ENCODE data around the gene BCL11B. TPM values are rescaled to one million over a fixed set of nuclear protein-coding genes. Genes with fewer than 3 reads are reported as not detected.

The BCL11B gene
- total and polyA plus RNA-seq, 2 of the 8 experiments (the other 6 are each of a cell fraction or from before 2014, with no cell fraction given): 0.63 to 5.9 TPM

DNA sequence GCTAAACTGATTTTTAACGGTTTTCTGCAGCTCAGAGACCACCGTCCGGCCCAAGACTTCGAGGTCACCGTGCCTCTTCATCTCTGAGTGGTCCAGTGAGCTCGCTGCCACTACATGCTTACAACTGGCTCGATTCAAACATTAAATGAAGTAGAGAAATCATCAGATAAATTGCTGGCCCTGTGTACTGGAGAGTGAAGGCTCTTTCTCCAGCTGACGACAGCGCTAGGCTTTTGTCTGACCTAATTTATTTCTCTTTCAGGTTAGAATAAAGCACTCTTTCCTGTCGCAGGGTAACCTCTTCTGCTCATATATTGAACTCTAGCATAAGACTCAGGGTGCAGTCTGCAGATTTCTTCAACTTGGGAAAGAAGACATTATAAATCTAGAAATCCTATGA is 6.4 kb downstream of the BCL11B start (continued):
- TF ChIP-seq CBX8 (IDR thresholded peaks at IDR 0.05; ENCODE audit: borderline replicate concordance, low read depth, low read length): no peak
- TF ChIP-seq, protein P1, sequence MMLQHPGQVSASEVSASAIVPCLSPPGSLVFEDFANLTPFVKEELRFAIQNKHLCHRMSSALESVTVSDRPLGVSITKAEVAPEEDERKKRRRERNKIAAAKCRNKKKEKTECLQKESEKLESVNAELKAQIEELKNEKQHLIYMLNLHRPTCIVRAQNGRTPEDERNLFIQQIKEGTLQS (IDR thresholded peaks at IDR 0.05; ENCODE audit: insufficient read depth, low read depth, low read length): no peak
- TF ChIP-seq TAF7 (optimal IDR thresholded peaks at IDR 0.05; ENCODE audit: borderline replicate concordance, low read depth, low read length): no peak
- TF ChIP-seq RNF2 (IDR thresholded peaks at IDR 0.05; ENCODE audit: borderline replicate concordance, low read depth, low read length, missing control alignments, poor library complexity, severe bottlenecking): no peak
- no peak for TF ChIP-seq RXRA (IDR thresholded peaks at IDR 0.05; ENCODE audit: insufficient read depth, low read depth, low read length)
- no peak for TF ChIP-seq SRF (IDR thresholded peaks at IDR 0.05; ENCODE audit: low read depth, low read length)
- no peak for TF ChIP-seq BRCA1 (IDR thresholded peaks at IDR 0.05; ENCODE audit: low read depth, low read length)

All from H1 (cell line).